NCI-H146 (cell line): ENCODE measurements around the gene AOAH.
"Not testable (repeated sequence)": the region's sequence is repeated elsewhere in the genome, so short reads cannot be mapped to it uniquely, and the experiment has no call there.

Experiments used
- DNase-seq: peaks from one replicate; lab custom pipeline; 2025; lab: John Stamatoyannopoulos, UW

Gene AOAH

GRCh38 chr7:36736899-36737211, 12.6 kb upstream of the AOAH start:
- DNase-seq, result no peak

GRCh38 chr7:36736090-36736898, 12.0 kb upstream of the AOAH start:
- DNase-seq, result no peak

- no peak for DNase-seq
Measured at GRCh38 chr7:36735172-36735571, 10.9 kb upstream of the AOAH start.

- no peak for DNase-seq
Measured at GRCh38 chr7:36734731-36735130, 10.4 kb upstream of the AOAH start.

GRCh38 chr7:36733411-36733810, 9.1 kb upstream of the AOAH start:
- no peak for DNase-seq

- no peak for DNase-seq
Measured at GRCh38 chr7:36732806-36733205, 8.5 kb upstream of the AOAH start.

GRCh38 chr7:36730046-36730445, 5.8 kb upstream of the AOAH start:
- DNase-seq, result no peak

- no peak for DNase-seq
Measured at GRCh38 chr7:36728143-36728542, 3.8 kb upstream of the AOAH start.

- DNase-seq, result no peak
Measured at GRCh38 chr7:36726806-36727503, 2.7 kb upstream of the AOAH start.

GRCh38 chr7:36726311-36726710, 2.0 kb upstream of the AOAH start:
- DNase-seq, result no peak

- no peak for DNase-seq
Measured at GRCh38 chr7:36724996-36725395, 702 bp upstream of the AOAH start.

GRCh38 chr7:36723291-36723690, 1.0 kb downstream of the AOAH start:
- no peak for DNase-seq

- no peak for DNase-seq
Measured at GRCh38 chr7:36719083-36719632, 5.1 kb downstream of the AOAH start.

GRCh38 chr7:36717586-36717985, 6.7 kb downstream of the AOAH start:
- DNase-seq, result no peak

- DNase-seq, result not testable (repeated sequence)
Measured at GRCh38 chr7:36716802-36717201, 7.5 kb downstream of the AOAH start.

GRCh38 chr7:36712015-36712414, 12.3 kb downstream of the AOAH start:
- no peak for DNase-seq

- no peak for DNase-seq
Measured at GRCh38 chr7:36711256-36711655, 13.0 kb downstream of the AOAH start.

- peak; percentile 8 for DNase-seq
Measured at GRCh38 chr7:36710186-36710791, 14.0 kb downstream of the AOAH start.

- DNase-seq, result no peak
Measured at GRCh38 chr7:36708767-36709166, 15.5 kb downstream of the AOAH start.

- DNase-seq, result no peak
Measured at GRCh38 chr7:36707898-36708297, 16.4 kb downstream of the AOAH start.

GRCh38 chr7:36707465-36707864, 16.8 kb downstream of the AOAH start:
- no peak for DNase-seq

- DNase-seq, result not testable (repeated sequence)
Measured at GRCh38 chr7:36703860-36704259, 20.4 kb downstream of the AOAH start.

GRCh38 chr7:36692456-36692855, 31.8 kb downstream of the AOAH start:
- DNase-seq, result no peak
